ENCODE results near the gene OSER1.

DNA sequence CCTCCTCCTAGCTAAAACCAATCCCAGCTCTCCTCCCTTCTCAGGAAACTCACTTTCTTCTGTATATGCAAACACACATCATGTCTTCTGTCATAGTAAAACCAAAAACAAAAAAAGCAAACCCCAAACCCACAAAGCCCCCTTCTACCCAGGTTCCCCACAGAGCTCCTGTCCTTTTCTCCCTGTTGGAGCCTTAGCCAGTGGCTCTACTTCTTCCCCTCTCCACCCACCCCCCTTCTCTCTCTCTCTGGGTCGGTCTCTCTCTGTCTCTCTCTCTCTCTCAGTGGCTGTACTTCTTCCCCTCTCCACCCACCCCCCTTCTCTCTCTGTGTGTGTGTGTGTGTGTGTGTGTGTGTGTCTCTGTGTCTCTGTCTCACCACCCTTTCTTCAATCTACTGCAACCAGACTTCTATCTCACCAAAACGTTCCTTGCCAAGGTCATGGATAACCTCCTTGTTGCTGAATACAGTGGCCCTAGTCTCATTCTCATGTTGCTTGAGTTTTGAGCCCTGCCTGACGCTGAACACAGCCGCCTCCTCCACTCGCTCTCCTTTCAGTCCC lies 8.7 kb upstream of the OSER1 start:
- TF ChIP-seq ZSCAN16 (tag by site-specific recombination; IDR thresholded peaks at IDR 0.05) (no peak), CTCF (tag by site-specific recombination; IDR thresholded peaks at IDR 0.05) (no peak), ZFP41 (tag by site-specific recombination; IDR thresholded peaks at IDR 0.05; ENCODE audit: borderline replicate concordance) (no peak), MEIS1 (CRISPR knock-in tag; IDR thresholded peaks at IDR 0.05; ENCODE audit: borderline replicate concordance) (no peak), ZBTB21 (tag by site-specific recombination; IDR thresholded peaks at IDR 0.05) (no peak), ZNF274 (IDR thresholded peaks at IDR 0.05; ENCODE audit: low read length) (no peak), ZNF274 (tag by site-specific recombination; IDR thresholded peaks at IDR 0.05; ENCODE audit: borderline replicate concordance) (no peak), ZNF223 (tag by site-specific recombination; IDR thresholded peaks at IDR 0.05) (no peak)
- TF ChIP-seq, protein P1, sequence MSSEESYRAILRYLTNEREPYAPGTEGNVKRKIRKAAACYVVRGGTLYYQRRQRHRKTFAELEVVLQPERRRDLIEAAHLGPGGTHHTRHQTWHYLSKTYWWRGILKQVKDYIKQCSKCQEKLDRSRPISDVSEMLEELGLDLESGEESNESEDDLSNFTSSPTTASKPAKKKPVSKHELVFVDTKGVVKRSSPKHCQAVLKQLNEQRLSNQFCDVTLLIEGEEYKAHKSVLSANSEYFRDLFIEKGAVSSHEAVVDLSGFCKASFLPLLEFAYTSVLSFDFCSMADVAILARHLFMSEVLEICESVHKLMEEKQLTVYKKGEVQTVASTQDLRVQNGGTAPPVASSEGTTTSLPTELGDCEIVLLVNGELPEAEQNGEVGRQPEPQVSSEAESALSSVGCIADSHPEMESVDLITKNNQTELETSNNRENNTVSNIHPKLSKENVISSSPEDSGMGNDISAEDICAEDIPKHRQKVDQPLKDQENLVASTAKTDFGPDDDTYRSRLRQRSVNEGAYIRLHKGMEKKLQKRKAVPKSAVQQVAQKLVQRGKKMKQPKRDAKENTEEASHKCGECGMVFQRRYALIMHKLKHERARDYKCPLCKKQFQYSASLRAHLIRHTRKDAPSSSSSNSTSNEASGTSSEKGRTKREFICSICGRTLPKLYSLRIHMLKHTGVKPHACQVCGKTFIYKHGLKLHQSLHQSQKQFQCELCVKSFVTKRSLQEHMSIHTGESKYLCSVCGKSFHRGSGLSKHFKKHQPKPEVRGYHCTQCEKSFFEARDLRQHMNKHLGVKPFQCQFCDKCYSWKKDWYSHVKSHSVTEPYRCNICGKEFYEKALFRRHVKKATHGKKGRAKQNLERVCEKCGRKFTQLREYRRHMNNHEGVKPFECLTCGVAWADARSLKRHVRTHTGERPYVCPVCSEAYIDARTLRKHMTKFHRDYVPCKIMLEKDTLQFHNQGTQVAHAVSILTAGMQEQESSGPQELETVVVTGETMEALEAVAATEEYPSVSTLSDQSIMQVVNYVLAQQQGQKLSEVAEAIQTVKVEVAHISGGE (tag by site-specific recombination; conservative IDR thresholded peaks at IDR 0.05; ENCODE audit: low read depth): no peak

Data from HEK293 (cell line).